ENCODE measurements around the gene RTN4RL1.

GRCh38 chr17:2017274-2017941, 7.7 kb downstream of the RTN4RL1 start:
- TF ChIP-seq CTCF (IDR thresholded peaks at IDR 0.05) (no peak), POLR2A (IDR thresholded peaks at IDR 0.05) (no peak)

Measured in tibial nerve (tissue), 3 donors.